ENCODE data around the gene ZNF624.

The ZNF624 gene

GRCh38 chr17:16593356-16594102 is 60.1 kb downstream of the ZNF624 start:
- no peak for DNase-seq (ENCODE audit: low read depth)

GRCh38 chr17:16589097-16589969 is 64.3 kb downstream of the ZNF624 start:
- DNase-seq (ENCODE audit: low read depth), result peak; percentile 91

- DNase-seq (ENCODE audit: low read depth), result no peak
These were observed 67.9 kb downstream of the ZNF624 start for GRCh38 chr17:16585796-16586195.

GRCh38 chr17:16584273-16584995 is 69.2 kb downstream of the ZNF624 start:
- peak; percentile 92 for DNase-seq (ENCODE audit: low read depth)

GRCh38 chr17:16583781-16584180 is 69.9 kb downstream of the ZNF624 start:
- DNase-seq (ENCODE audit: low read depth), result no peak

GRCh38 chr17:16573466-16573865 is 80.2 kb downstream of the ZNF624 start:
- no peak for DNase-seq (ENCODE audit: low read depth)
